C4-2B (cell line): Measurements from ENCODE around the gene POLR2L.

Source experiments
- H3K27ac ChIP-seq: fragments of 450-650 bp; 2 replicates; pipeline ENCODE4 v1.5.1; 2017
- CTCF ChIP-seq: fragments of 450-650 bp; conservative IDR thresholded peaks from 2 replicates; pipeline ENCODE4 v1.5.1; 2017; ENCODE audit warnings: mild to moderate bottlenecking
- ZFX ChIP-seq: fragments of 450-650 bp; IDR thresholded peaks from 2 replicates; pipeline ENCODE4 v1.6.1; 2017

Gene POLR2L

GRCh38 chr11:841981-842369 lies 354 bp downstream of the POLR2L start:
- peak overlapping the region; percentile 86 for H3K27ac ChIP-seq
- no peak; the same call in 1 of the 2 replicates for TF ChIP-seq ZFX
- TF ChIP-seq CTCF: no peak

GRCh38 chr11:839875-840617 lies 2.3 kb downstream of the POLR2L start:
- TF ChIP-seq CTCF: no peak; the same call in 1 of the 2 replicates
- no peak for TF ChIP-seq ZFX
- peak overlapping the region; percentile 86; the same call in 1 of the 2 replicates for H3K27ac ChIP-seq

GRCh38 chr11:839280-839623 lies 3.1 kb downstream of the POLR2L start:
- H3K27ac ChIP-seq: no peak overlapping the region

GRCh38 chr11:838441-839279 lies 3.7 kb downstream of the POLR2L start:
- TF ChIP-seq CTCF: no peak; the same call in 1 of the 2 replicates
- no peak for TF ChIP-seq ZFX
- H3K27ac ChIP-seq: no peak overlapping the region

More at GRCh38 chr11:839280-839623, 3.1 kb downstream of the POLR2L start:
- TF ChIP-seq CTCF (no peak), ZFX (no peak)

GRCh38 chr11:837990-838307 lies 4.4 kb downstream of the POLR2L start:
- TF ChIP-seq CTCF: no peak
- TF ChIP-seq ZFX: no peak
- H3K27ac ChIP-seq: no peak overlapping the region

- H3K27ac ChIP-seq: no peak overlapping the region
- TF ChIP-seq ZFX: no peak
These were observed 4.9 kb downstream of the POLR2L start for GRCh38 chr11:837189-837989.

- H3K27ac ChIP-seq: no peak overlapping the region
- TF ChIP-seq ZFX (no peak), CTCF (no peak)
These were observed 5.6 kb downstream of the POLR2L start for GRCh38 chr11:836700-837099.
